GM19324 (cell line): ENCODE measurements around the gene LRRC18.

Experiments used
- ATAC-seq: cut with Tn5 transposase; IDR thresholded peaks from one replicate; pipeline ENCODE4 v1.9.1; 2021; ENCODE audit warnings: mild to moderate bottlenecking, moderate library complexity; ENCODE audit not compliant: unreplicated experiment, low FRiP score

LRRC18 gene

DNA sequence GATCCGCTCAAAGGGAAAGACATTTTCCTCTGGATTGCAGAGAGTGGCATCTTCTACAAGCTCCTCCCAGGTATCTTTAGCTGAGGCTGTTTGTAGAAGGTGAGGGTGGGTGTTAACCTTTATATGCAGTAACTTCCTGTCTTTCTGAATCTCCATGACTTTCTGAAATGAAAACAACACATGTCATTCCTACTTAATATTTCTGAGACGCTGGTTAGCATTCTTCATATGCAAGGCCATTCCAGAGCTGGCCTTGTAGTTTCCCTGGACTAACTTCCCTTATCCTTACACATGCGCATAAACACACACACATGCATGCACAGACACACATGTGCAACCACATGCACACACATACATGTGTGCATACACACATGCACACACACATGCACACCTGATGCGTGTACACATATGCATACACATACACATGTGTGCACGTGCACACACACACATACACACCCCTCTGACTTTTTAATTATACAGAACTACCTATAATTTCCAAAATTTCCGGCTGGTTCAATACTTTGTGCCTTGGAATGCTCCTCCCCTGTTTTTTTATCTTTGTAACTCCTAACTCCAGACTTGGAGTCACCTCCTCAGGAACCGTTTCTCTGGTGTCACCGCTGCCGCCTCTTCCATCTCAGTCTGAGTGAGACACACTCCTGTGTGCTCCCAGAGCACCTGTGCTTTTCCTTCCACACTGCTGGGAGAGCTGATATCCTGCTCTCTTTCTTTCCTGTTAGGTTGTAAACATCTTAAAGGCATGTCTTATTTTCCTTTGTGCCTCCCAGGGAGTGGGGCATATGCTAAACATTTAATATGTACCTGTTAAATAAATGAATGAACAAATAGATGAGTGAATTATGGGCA, 55.2 kb downstream of the LRRC18 start:
- no peak for ATAC-seq

DNA sequence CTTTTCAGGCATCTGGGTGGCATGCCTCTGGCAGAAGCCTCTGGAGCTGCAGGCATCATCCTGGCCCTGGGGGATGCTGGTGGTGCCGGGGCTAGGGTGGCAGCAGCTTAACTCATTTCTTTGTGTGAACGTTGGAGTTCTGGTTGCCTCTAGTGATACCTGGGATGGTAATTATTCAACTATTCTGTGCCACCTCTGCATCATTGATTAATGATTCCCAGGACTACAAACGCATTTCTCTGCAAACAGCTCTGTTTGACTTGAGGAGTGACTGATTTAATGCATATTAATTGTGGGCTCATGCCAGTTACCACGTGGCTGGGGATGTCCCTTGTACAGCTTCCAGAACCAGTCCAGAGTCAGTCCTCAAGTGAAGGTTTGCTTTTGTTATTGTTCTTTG, 55.9 kb downstream of the LRRC18 start:
- ATAC-seq, result no peak

DNA sequence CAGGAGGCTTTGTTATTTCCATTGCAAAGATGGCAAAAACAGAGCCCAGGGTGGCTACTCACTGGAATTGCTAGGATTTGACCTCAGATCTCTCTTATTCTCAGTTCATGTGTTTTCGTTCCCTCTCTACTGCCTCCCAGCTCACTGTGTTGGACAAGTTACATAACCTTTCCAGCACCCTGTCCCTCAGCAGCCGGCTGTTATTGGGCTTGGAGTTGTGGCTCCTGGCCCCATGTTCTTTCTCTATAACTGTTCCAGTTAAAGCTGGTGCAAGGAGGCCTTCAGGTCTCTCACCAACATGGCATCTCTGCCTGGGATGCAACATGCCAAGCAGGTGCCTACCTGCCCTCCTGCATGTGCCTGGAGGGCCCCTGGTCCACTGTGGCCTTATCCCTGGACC, 56.8 kb downstream of the LRRC18 start:
- ATAC-seq, result no peak

DNA sequence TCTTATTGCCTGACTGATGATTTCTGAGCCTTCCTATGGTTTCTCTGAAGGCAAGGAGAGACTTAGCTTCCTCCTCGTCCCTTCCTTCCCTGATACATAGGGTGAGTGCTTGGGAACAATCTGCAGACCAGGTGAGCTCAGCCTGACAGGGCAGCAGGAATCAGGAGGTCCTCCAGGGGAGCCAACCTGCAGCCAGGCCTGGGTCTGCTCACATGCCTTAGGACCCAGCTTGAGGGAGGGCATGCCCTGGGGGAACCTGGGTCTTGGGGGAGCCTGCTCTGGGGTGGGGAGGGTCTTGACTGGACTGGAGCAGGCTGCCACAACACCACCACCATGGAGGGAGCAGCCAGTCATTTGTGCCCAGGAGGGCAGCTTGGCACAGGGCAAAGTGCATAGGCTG, 57.7 kb downstream of the LRRC18 start:
- no peak for ATAC-seq

DNA sequence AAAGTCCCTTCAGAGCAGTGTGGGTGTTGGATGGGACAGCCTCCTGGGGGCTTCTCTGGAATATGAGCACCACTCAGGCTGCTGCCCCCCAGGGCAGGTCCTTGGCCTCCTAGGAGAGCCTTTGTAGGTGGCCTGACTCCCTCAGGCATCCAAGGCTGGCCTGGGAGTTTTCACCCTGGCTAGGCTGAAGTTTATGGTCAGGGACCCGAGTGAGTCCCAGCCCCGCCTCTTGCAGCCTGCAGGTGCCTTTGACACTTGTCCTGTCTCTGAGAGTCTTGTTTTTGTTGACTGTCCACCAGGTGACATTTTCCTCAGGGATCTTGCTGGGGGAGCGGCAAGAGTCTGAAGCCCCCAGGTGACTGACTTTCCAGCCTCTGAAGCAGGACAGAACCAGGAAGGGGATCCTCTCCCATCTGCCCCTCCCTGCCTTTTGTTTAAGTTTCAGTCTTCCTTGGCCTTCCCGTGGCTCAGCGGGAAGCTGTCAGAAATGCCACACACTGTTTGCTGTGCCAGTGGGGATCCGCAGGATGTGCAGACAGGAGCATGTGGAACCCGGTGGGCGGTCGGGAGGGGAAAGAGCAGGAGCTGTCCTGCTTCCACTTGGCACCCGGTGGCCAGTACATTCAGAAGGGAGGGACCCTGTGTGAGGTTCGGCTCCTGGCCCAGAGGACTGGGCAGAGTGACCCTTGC, 59.5 kb downstream of the LRRC18 start:
- ATAC-seq, result no peak

DNA sequence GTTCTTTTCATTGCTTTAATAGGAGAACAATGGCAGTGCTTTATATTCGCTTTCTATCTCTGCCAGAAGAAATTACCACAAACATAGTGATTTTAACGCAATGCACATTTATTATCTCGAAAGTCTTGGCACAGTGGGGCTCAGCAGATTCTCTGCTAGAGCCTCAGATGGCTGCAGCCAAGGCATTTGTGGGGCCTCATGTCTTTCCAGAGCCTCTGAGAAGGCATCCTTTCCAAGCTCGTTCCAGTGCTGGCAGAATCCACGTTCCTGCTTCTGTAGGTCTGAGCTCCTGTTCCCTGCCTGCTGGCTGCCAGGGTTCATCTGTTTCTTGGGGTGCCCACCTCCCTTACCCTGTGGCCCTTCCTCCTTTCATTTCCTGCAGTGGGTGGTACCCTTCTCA, 60.2 kb downstream of the LRRC18 start:
- ATAC-seq, result no peak

DNA sequence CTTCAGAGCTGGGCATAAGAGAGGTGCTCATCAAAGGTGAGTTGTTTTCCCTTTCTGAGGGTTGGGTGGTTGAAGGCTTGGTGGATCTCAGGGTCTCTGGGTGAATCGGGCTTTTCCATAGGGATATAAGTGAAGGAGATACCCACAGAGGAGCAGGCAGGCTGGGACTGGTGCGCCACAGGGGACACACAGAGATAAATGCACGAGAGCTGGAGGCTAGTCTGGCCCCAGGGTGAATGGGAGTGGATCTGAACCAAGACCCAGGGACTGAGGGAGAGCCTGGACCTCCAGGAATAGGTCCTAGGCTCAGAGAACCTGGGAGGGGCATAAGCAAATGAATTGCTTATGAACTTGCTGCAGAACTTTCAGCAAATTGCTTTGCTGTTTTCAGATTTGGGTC, 61.5 kb downstream of the LRRC18 start:
- no peak for ATAC-seq

DNA sequence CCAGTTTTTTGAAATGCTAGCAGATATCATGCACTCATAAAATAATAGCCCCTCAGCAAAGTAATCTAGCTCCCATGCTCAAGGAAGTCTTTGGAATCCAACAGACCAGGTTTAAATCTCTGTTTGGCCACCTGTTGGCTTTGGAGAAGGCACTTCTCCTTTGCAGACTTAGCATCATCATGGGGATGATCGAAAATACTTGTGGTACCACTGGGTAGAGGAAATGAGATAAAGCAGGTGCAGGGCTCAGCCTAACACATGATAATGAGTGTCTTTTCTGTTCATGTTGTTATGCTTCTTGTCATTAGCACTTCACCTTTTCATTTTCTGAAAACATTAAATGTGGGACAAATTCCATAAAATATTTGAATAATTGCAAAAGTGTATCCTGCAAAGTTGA, 67.4 kb downstream of the LRRC18 start:
- no peak for ATAC-seq
